Fibroblast of skin of right quadriceps (primary cell): Measurements from ENCODE around the gene ARPC5L.

Experiments used
- DNase-seq: peaks from one replicate; pipeline ENCODE4 v3.0.0-alpha.2; 2013

ARPC5L gene

GRCh38 chr9:124868511-124869465 is 6.9 kb downstream of the ARPC5L start:
- peak; percentile 82 for DNase-seq

GRCh38 chr9:124869466-124869985 is 7.6 kb downstream of the ARPC5L start:
- DNase-seq = no peak

DNA sequence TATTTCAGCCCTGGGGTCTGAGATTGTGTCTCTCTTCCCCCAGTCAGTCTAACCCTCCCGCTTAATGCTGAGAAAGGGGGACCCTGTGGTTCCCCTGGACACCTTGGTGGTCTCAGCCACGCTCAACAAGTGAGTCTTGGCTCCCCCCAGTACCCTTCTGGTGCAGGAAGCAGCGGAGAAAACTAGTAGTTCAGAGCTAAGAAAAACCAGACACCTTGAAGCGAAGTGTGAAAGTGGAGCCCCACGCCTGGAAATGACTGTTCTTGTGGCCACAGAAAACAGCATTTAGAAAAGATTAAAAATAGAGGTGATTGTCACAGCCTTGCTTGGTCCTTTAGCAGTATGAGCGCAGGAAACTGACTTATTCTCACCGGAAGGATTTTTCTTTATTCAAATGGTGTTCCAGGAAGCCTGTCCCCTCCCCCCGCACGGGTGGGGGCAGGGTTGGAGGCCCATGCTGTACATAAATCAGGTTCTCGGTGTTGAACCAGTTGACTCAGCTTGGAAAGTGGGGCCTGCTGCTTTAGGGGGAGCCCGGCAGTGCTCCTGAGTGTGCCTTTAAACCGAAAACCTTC is 8.1 kb downstream of the ARPC5L start:
- DNase-seq = peak; percentile 54

GRCh38 chr9:124870723-124871122 is 8.8 kb downstream of the ARPC5L start:
- DNase-seq = no peak

GRCh38 chr9:124871156-124871561 is 9.2 kb downstream of the ARPC5L start:
- DNase-seq = no peak

GRCh38 chr9:124873664-124874063 is 11.7 kb downstream of the ARPC5L start:
- no peak for DNase-seq

DNA sequence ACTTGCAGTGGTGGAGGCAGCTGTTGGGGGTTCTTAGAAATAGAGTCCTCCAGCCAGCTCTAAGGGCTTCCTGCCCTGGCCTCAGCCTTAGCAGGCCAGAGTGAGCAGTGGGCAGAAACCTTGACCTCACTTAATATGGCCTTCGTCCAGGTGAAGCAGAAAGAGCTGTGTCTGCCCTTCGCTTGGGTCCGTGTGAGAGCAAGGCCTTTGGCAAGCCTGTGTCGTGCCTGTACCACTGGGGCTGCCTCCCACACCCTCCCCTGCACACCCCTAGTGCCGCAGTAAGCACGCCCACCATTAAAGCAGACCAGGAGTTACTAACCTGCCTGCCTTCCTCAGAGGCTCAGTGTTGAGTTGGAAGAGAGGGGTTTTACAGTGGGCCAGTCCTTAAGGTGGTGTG is 13.6 kb downstream of the ARPC5L start:
- DNase-seq = no peak

GRCh38 chr9:124877021-124877782 is 15.3 kb downstream of the ARPC5L start:
- DNase-seq = no peak

- DNase-seq = no peak
These were observed 16.1 kb downstream of the ARPC5L start for GRCh38 chr9:124878021-124878420.

- no peak for DNase-seq
These were observed 16.6 kb downstream of the ARPC5L start for GRCh38 chr9:124878518-124878917.

DNA sequence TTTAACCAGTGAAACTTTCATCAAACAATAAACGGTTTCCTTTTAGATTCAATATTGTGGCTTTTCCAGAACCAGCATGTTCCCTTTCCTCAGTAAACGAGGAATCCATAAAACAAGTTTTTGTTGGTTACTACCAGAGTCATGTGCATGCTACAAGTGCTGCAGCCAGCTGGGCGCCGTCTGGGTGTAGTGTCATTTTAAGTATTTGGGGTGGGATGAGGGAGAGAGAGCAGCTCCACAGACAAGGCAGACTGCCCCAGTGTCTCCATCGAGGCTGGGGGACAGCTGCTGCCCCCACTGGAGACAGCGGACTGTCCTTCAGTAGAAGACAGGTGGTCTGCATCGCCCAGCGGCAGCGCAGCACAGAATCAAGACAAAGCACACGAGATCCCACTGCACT is 17.3 kb downstream of the ARPC5L start:
- no peak for DNase-seq

DNA sequence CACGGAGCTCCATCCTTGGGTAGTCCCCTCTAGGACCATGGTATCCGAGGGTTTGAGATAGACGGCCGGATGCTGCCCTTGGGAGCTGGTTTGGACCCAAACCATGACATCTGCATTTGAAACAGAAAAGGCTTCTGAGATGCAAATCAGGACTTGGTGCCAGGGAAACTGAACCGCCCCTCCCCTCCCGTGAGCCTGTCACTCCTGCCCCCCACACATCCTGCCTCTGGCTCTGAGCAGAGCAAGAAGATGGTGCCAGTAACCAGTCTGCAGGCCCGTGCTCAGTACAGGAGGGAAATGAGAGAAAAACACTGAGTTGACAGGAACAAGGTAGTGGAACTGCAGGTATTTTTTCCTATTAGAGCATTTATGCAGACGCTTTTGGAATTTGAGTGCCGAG is 18.6 kb downstream of the ARPC5L start:
- no peak for DNase-seq

- DNase-seq = no peak
These were observed 19.3 kb downstream of the ARPC5L start for GRCh38 chr9:124881138-124881743.

DNA sequence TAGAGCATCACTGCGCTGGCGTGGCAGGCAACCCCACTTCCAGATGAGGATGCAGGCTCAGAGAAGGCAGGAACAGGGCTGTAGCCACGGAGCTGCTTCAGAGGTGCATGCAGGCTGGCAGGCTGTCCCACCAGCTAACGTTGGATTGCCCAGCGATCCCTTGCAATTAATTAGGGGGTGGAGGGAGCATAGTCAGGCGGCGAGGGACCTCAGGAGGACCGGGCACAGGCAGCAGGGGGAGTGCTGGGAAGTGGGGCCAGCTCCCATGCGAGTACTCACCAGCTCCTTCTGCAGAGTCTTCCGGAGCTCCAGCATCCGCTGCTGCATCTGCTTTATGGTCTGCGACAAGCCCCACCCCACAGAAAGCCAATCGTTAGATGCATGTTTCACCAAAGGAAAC is 20.3 kb downstream of the ARPC5L start:
- no peak for DNase-seq

DNA sequence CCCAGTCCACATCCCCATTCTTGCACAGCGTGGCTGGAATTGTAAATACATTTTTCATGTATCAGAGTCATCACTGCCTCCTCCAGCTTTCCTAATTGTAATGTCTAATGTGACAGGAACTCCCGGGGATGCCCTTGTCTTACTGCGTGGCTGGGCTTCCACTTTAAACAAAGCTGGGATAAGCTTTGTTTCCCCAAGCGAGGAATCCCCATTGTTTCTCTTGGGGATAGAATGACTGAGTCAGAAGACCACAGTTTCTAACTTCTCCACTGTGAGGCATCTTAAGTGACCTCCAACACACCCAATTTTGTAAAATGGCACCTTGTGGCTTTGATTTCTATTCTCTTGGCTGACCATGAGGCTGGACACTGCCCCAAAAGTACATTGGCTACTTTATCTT is 22.4 kb downstream of the ARPC5L start:
- no peak for DNase-seq

DNA sequence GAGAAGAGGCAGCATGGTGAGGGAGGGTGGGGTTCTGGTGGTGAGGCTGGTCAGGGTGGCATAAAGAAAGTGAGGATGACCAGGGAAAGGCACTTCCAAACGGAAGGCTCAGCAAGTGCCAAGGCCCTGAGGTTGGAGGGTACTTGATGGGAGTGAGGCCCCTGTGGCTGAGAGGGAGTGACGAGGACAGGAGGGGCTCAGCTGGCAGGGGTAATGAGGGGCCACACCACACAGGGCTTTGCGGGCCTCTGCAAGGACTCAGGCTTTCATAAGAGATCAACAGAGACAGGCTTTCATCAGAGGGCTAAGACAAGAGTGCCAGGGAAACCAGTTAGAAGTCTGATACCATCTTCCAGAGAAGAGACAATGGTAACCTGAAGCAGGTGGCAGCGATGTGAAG is 23.6 kb downstream of the ARPC5L start:
- DNase-seq = no peak

DNA sequence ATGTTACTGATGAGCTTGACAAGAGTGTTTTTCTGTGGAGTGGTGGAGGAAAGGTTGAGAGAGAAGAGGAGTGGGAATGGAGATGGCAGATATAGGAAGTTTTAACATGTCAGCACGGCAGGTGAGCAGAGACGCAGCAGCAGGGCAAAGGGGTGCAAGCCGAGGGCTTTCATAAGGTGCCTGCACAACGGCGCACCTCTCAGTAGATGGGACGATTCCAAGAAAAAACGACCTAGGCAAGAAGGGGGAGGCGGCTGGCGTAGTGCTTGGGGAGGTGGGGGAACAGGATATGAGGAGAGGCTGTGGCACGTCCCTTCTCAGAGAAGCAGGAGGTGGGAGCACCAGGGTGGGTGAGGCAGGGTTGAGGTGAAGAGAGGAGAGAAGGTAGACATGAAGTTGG is 24.5 kb downstream of the ARPC5L start:
- no peak for DNase-seq

GRCh38 chr9:124886866-124887492 is 25.0 kb downstream of the ARPC5L start:
- DNase-seq = no peak

GRCh38 chr9:124887832-124888231 is 25.9 kb downstream of the ARPC5L start:
- DNase-seq = no peak

GRCh38 chr9:124889006-124889405 is 27.1 kb downstream of the ARPC5L start:
- no peak for DNase-seq

DNA sequence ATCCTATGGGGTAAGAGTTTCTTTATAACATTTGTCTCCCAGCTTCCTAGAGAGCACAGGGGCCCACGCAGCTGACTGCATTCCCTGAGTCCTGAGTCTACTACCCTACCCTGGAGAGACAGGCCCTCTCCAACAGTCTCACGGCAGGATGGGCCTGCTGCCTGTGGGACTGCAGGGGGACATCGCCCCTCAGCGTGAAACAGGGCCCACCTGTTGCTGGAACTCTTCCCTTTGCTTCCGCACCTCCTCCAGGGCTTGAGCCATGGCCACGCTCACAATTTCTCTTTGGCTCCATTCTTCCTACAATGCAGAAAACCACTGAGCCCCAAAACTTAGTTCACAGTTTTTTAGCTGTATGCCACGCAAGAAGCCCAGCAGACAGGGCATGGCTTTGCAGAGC is 28.2 kb downstream of the ARPC5L start:
- DNase-seq = no peak

- DNase-seq = no peak
These were observed 32.3 kb downstream of the ARPC5L start for GRCh38 chr9:124894035-124894740.
